DMS153 (cell line): ENCODE data around the gene PRSS21.
A peak's percentile ranks its signal among the peaks of the same experiment; 100 is the strongest.

Experiments
- DNase-seq: peaks from one replicate; lab custom pipeline; 2025; lab: John Stamatoyannopoulos, UW

PRSS21 gene

DNA sequence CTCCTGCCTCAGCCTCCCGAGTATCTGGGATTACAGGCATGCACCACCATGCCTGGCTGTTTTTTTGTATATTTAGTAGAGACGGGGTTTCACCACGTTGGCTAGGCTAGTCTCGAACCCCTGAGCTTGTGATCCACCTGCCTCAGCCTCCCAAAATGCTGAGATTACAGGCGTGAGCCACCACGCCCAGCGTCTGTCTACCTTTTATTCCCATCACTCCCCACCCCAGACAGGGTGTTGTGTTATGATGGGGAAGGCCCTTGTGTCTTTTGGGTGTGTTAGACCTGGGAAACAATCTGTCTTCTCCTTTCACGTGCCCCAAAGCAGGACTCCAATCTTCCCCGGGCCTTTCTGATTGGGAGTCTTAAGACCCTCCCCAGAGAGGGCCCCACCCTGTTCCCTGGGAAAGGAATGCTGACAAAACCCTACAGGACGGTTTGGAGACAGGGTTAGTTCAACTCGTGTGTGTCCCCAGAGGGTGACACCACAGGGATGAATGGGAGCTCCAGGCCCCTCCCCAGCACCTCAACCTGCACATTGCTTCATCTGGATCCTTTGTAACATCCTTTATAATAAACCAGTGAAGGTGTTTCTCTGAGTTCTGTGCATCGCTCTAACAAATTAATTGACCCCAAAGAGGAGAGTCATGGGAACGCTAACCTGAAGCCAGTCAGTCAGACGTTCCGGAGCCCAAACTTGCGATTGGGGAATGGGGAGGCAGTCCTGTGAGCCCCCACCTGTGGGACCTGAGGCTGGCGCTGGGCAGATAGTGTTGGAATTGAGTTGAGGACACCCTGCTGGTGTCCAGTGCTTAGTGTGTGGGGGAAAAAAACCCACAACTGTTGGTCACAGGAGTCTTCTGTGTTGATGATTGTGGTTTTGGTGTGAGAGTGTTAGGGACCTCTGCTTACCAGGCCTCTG lies 36.8 kb upstream of the PRSS21 start:
- no peak for DNase-seq

DNA sequence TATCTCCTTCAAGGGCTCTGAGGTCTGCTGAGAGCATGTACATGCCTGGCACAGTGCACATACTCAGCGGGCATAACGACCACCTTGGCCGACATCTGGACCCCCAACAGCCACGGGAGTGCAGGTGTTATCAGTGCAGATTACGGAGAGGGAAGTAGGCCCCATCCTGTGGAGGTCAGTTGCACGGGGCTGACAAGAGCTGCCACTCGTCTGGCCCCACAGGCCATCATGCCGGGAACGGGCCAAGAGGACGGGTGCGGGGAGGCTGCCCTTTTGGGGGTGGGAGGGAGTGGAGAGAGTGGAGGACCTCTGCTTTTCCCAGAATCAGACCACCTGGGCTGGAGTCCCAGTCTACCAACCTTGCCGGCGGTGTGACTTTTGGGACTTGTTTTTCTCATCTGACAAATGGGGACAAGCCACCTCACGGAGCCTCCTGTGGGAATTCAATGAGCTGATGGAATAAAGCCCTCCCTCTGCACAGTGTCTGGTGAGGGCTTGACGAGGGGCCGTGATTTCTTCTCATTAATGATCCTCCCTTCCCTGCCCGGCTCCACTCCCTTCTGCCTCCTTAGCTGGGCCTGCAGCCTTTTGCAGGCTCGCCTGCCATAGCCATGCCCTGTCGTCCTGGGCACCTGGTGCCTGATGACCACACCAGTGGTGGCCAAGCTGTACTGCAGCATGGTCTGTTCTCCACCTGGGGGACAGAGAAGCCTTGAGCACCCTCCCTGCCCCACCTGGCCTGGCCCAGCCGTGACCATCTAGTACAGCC lies 34.3 kb upstream of the PRSS21 start:
- DNase-seq = no peak

DNA sequence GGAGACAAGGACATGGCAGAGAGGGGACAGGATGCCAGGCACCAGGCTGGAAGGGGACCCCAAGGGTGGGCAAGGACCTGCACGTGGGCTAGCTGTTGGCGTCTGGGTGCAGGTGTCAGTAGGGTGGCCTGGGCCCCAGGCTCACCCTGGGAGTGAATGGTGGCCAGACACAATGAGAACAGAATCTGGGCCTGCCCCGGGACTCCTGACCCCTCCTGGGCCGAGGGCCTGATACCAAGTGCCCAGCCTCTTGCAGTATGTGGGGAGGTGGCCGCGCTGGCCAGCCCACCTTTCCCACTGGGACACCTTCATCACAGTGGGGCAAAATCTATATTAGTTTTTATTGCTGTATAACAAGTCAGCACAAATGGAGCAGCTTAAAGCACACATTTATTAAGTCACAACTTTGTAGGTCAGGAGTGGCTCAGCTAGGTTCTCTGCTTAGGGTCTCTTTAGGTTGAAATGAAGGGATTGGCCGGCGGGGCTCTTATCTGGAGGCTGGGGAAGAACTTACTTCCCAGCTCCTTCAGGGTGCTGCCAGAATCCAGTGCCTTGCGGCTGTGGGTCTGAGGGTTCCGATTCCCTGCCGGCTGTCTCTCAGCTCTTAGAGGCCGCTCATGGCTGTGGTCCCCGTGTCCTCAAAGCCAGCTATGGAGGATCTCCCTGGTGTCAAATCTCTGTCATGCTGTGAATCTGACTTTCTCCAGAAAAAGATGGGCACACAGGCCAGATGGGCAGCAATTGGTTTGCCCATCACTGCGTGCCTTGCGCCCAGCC lies 33.3 kb upstream of the PRSS21 start:
- no peak for DNase-seq

DNA sequence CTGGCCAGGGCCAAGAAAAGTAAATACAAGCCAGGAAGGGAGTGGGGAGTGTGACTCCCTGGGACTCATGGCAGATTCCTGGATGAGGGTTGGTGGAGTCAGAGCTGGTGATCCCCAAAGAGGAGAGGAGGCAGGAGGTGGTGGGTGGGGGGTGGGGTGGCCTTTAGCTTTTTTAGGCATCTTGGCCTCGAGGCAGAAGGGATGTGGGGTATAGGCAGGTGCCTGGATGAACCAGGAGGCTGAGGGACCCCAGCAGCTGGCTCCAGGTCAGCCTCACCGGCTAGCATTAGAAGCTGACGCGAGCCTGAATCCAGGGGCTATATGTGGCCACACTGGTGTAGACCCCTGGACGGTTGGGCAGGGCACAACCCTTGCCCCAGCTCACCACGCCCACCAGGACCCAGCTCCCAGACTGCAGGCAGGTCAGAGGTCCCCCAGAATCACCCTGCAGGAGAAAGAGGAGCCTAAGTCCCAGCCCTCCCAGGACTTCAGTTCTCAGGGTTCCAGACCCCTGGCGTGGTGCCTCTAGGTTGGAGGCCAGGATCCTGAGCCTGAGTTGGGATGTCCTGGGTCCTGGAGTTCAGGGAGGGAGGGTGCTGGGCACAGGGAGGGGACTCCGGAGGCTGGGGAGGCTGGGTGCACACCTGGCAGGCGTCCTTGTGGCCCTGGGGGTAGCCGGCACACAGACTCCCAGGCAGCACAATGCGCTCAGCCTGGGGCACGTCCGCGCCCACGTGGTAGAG lies 32.5 kb upstream of the PRSS21 start:
- DNase-seq = no peak

DNA sequence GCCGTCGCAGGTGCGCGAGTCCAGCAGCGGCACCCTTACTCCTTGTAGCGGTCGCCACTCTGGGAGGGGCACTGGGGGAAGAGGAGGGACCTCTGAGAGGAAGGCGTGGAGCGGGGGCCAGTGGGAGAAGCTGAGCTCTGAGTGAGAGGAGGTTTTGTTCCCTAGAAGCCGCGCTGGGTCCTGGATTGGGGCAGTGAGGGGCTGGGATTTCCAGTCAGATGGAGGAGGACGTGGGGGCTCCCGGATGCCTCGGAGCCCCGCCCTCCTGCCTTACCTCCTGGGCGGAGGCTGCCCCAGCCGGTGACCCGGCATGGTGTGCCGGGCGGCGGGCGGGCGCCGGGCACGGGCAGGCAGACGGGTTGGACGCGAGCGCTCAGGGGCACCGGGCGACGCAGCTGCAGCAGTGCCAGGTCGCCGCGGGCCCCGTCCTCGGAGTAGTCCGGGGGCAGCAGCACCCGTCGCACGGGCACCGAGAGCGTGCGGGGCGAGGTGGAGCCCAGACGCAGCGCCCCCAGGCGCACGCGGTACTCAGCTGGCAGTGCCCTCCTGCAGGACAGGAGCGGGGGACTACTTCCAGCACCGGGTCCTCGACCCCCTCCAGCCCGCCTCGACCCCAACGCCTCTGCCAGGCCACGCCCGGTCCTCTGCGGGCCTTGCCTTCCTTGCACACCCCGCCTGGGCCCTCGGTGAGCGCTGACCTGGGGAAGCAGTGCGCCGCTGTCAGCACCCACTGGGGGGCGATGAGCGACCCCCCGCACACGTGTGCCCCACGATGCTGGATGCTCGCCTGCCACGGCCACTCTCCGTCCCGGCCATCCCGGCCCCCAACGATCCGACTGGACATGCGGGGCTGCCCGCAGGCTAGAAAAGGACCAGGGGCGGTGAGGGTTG lies 31.7 kb upstream of the PRSS21 start:
- no peak for DNase-seq

DNA sequence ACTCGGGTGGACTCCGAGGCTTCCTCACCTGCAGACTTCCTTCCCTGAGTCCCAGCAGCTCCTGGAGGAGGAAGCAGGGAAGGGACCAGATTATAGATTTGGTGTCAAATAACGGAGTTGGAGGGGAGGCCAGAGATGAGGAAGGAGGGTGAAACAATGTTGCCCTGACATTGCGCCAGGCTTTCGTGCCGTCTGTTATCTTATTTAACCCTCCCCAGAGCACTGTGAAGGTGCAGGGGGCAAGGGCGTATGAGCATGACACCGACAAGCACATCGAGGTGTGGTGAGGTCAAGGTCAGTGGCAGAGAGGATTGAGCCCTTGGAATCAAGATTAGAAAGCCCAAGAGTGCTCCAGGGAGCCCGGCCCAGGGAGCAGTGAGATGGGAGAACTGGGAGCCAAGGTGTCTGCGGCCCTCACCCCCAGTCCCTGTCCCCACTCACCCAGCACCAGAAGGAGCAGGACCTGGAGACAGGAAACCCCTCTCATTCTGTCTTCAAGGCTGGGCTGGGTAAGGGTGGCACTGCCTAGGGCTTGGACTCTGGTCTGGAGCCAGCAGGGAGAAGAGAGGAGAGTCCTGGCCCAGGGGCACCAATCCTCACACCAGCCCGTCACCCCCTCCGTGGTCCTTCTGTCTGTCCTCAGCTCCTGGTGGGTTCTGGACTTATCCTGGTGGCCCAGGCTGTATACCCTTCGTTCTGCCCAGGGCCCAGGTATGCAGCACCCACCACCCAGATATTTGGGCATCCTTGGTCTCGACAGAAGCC lies 30.8 kb upstream of the PRSS21 start:
- no peak for DNase-seq

DNA sequence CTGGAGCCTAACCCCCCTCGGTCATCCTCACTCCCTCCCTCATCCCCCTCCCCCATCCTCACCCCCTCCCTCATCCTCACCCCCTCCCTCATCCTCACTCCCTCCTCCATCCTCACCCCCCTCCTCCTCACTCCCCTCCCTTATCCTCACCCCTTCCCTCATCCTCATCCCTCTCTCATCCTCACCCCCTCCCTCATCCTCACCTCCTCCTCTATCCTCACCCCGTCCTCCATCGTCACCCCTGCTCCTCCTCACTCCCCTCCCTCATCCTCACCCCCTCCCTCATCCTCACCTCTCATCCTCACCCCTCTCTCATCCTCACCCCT lies 30.2 kb upstream of the PRSS21 start:
- no peak for DNase-seq

- no peak for DNase-seq
Observed at GRCh38 chr16:2787406-2787805, 29.6 kb upstream of the PRSS21 start, which contains the start of gene PRSS33. Gene PRSS33 (minus strand): TSS chr16:2787560. CDS start chr16:2786547, 1,013 bp downstream.

DNA sequence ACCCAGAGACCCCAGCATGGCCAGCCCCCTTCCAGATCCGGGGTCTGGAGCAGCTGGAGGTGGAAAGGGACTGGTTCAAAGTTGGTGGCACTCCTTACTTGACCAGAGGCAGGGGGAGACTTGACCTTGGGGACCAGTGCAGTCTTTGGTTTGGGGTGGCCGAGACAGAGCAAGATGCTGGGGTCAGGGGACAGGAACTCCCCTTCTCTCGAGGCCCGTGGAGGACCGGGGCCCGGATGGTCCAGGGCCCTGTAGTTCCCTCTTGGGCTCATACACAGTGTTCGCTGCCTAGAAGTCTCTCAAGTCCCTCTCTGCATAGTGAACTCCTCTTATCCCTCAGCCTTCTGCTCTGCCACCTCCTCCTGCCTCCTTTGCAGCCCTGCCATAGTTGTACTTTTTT lies 29.1 kb upstream of the PRSS21 start:
- DNase-seq = no peak

- DNase-seq = no peak
Observed at GRCh38 chr16:2790631-2791030, 26.4 kb upstream of the PRSS21 start.

- DNase-seq = no peak
Observed at GRCh38 chr16:2791174-2791573, 25.9 kb upstream of the PRSS21 start.

DNA sequence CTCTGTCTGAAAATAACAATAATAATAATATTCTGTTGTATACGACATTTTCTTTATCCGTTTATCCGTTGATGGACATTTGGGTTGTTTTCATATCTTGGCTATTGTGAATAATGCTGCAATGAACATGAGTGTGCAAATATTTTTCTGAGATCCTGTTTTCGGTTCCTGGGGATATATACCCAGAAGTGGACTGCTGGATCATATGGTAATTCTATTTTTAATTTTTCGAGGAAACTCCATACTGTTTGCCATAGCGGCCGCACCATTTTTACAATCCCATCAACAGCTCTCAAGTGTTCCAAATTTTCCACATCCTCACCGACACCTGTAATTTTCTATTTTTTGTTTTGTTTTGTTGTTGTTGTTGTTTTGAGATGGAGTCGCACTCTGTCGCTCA lies 24.1 kb upstream of the PRSS21 start:
- DNase-seq = no peak

DNA sequence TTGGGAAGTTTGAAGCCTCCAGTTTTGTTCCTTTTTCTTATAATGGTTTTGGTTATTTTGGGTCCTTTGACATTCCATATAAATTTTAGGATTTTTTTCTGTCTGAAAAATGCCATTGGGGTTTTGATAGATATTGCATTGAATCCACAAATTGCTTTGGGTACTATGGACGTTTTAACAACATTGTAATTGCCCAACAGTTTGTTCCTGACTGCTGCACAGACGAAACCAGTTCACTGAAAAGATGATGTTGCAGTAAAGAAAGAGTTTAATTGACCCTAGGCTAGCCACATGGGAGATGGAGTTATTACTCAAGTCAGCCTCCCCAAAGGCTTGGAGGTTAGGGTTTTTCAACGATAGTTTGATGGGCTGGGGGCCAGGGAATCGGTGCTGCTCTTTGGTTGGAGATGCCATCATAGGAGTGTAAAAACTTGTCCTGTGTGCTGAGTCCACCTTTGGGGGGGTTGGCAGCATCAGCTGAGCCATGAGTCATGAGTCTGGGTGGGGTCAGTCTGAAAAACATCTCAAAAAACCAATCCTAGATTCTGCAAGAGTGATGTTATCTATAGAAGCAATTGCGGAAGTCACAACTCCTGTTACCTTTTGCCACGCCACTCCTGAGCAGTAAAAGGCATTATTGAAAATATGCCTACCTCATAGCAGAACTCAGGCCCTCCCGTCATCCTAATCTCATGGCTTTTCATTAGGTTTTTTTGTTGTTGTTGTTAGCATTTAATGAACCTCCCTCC lies 21.5 kb upstream of the PRSS21 start:
- DNase-seq = no peak

DNA sequence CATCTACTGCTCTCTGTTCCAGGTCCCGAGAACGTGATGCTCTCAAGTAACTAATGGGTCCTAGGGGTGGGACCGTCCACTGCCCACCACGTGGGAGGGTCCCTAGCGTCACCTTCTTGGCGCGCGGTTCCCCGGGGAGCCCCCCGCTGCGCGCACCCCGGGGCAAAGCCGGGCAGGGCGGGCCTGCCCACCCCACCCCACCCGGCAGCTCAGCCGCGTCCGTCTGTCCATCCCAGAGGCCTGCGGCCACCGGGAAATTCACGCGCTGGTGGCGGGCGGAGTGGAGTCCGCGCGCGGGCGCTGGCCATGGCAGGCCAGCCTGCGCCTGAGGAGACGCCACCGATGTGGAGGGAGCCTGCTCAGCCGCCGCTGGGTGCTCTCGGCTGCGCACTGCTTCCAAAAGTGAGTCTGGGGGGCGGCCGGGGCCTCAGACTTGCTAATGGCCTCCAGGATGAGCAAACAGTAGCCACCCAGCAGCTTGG lies 18.3 kb upstream of the PRSS21 start:
- no peak for DNase-seq

DNA sequence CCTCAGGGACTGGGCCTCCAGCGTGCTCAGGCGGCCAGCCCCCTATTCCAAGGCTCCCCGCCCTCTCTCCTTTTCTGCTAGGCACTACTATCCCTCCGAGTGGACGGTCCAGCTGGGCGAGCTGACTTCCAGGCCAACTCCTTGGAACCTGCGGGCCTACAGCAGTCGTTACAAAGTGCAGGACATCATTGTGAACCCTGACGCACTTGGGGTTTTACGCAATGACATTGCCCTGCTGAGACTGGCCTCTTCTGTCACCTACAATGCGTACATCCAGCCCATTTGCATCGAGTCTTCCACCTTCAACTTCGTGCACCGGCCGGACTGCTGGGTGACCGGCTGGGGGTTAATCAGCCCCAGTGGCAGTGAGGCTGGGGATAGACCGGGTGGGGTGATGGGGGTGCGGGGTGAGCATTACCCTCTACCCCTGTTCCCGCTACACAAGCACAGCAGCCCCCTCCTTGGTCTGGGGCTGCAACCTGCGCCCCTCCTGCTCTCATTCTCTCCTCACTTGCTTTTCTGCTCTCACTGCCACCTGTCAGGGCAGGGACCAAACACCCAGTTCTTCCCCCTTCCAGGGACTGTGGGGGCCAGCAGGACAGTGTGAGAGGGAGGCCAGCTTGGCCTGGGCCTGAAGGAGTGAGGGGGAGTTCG lies 17.7 kb upstream of the PRSS21 start:
- DNase-seq = no peak

DNA sequence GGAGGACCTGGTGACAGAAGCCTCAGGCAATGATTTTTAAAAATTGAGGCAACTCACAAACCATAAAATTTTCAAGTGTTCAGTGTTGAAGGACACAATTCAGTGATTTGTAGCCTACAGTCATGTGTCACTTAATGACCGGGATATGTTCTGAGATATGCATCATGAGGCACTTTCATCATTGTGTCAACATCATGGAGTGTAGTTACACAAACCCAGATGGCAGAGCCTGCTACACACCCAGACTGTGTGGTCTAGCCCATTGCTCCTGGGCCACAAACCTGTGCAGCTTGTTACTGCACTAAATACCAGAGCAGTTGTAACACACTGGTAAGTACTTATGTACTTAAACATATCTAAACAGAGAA lies 17.2 kb upstream of the PRSS21 start:
- DNase-seq = peak; percentile 7

DNA sequence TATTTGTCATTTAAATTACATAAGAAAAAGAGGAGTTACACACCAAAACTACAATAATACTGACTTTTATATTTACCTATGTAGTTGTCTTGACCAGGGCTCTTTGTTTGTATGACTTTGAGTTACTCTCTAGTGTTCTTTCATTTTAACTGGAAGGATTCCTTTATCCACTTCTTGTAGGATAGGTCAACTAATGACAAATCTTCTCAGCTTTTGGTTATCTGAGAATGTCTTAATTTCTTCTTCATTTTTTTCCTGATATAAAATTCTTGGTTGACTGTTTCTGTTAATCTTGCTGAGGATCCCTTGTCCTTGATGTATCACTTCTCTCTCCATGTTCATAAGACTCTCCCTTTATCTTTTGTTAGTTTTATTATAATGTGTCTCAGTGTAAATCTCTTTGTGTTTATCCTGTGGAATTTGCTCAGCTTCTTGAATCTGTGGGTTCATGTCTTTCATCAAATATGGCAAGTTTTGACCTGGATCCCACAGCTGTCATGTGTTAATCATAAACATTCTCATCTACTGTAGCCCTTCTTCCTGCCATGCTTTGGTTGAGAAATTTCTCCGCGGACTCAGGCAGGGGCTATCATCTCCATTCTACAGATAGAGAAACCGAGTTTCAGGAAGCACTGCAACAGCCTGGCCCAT lies 13.4 kb upstream of the PRSS21 start:
- no peak for DNase-seq

DNA sequence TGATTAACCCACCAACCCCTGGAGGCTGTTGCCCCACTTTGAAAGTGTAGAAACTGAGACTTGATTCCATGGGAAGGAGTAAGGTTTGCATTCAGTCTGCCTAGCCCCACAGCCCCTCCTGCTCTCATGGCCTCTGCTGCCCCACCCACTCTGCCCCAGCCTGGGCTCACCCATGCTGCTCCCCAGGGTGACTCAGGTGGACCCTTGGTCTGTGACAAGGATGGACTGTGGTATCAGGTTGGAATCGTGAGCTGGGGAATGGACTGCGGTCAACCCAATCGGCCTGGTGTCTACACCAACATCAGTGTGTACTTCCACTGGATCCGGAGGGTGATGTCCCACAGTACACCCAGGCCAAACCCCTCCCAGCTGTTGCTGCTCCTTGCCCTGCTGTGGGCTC lies 12.3 kb upstream of the PRSS21 start:
- no peak for DNase-seq
